Measurements from ENCODE around the gene AMPD2.

AMPD2 gene

DNA sequence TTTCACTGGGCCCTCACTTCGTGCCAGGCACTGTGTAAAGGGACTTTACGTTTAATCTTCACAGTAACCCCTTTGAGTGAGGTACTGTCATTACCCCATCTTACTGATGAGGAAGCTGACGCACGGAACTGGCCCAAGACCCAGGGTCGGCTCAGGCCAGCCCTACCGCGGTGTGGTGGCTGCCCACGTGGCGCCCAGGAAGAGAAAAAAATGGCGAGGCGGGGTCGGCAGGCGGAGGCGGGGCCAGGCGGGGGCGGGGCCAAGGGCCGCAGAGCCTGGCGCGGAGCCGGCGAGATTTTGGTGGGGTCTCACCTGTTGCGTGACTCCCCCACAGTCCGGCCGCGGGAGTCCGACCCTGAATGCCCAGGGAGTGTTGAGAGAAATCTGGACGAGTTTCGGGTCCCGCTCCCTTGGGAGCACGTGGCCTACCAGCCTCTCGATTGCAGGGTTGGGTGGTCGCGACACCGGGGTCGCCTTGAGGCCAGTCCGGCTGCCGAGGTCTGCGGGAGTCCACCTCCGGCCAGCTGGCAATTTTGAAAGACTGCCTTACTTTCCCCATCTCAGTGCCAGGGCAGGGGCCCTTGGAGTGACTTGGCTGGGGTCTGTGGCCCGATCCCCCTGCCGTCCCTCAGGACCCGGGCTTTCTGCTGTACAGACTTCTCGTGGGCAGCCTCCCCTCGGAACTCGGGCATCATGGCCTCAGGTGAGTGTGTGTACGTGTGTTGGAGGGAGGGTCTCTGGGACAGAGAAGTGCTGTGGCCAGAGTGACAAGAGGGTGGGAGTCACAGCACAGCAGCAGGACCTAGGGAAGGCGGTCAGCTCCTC is at the start of gene AMPD2, which contains the start of gene GNAT2:
TSS of gene AMPD2 (plus strand) at position 262 of the 825 bp plus-strand sequence. CDS start 1,339 bp downstream, outside the sequence.
TSS of gene GNAT2 (minus strand) at position 41 of the 825 bp plus-strand sequence. CDS start 6,746 bp downstream, outside the sequence.
- H3K4me3 Mint-ChIP-seq: peak within 1 kb of the TSS; percentile 96
- peaks cover 9% of the 10 kb centered on the region for H3K36me3 Mint-ChIP-seq
- peak within 1 kb of the TSS; percentile 93 for H3K27ac Mint-ChIP-seq
- no peaks in the 10 kb centered on the region for H3K27me3 Mint-ChIP-seq
- DNase-seq: peak; percentile 80
- CTCF ChIA-PET: interaction anchor here (1.0 to 1.9 kb wide), 6 partner anchors 11 to 157 kb away, joined by 3 to 12 read pairs (median 4); partner anchors contain the start of gene GNAI3
- no peaks in the 10 kb centered on the region for H3K9me3 Mint-ChIP-seq
- H3K4me1 Mint-ChIP-seq: peaks cover 72% of the 10 kb centered on the region

DNA sequence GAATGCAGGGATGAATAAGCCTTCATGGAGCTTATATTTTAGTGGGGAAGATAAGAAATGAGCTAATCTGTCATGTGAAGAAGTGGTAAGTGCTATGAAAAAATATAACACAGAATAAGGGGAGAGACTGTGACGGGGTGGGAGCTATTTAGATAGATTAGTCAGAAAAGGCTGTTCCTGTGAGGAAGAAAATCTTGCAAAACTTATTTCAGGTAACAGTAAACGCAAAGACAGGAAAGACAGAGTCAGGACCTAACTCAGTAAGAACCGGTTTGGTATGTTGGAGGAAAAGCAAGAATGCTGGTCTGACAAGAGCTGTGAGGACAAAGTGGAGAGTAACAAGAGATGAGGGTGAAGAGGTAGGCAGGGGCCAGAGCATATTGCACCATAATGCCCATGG is 49.2 kb upstream of the AMPD2 start:
- peaks cover 12% of the 10 kb centered on the region for H3K36me3 Mint-ChIP-seq
- no peak overlapping the region for H3K27ac Mint-ChIP-seq
- H3K9me3 Mint-ChIP-seq: no peaks in the 10 kb centered on the region
- H3K4me1 Mint-ChIP-seq: peaks cover 13% of the 10 kb centered on the region
- no peak for DNase-seq
- no peak overlapping the region for H3K4me3 Mint-ChIP-seq
- CTCF ChIA-PET: interaction anchor here (1.7 kb wide), 1 partner anchor 70 kb away, joined by 9 read pairs; no protein-coding TSS in a partner anchor
- no peaks in the 10 kb centered on the region for H3K27me3 Mint-ChIP-seq

DNA sequence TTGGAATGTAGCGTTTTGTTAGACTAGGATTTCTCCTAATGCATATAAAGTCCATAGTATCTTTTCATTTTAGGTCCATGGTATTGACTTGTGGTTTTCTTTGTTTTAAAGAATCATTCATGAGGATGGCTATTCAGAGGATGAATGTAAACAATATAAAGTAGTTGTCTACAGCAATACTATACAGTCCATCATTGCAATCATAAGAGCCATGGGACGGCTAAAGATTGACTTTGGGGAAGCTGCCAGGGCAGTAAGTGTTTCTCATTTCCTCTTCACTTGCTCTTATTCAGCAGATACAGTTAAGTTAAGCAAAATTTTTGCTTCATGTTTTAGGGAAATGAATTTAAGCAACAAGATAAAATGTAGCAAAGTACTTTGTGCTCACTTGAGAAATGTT is 45.9 kb upstream of the AMPD2 start:
- no peaks in the 10 kb centered on the region for H3K27me3 Mint-ChIP-seq
- H3K36me3 Mint-ChIP-seq: peaks cover 24% of the 10 kb centered on the region
- DNase-seq: no peak
- H3K4me3 Mint-ChIP-seq: no peak overlapping the region
- H3K27ac Mint-ChIP-seq: no peak overlapping the region
- H3K4me1 Mint-ChIP-seq: peaks cover 6% of the 10 kb centered on the region
- no peaks in the 10 kb centered on the region for H3K9me3 Mint-ChIP-seq
- CTCF ChIA-PET: no interaction called here

DNA sequence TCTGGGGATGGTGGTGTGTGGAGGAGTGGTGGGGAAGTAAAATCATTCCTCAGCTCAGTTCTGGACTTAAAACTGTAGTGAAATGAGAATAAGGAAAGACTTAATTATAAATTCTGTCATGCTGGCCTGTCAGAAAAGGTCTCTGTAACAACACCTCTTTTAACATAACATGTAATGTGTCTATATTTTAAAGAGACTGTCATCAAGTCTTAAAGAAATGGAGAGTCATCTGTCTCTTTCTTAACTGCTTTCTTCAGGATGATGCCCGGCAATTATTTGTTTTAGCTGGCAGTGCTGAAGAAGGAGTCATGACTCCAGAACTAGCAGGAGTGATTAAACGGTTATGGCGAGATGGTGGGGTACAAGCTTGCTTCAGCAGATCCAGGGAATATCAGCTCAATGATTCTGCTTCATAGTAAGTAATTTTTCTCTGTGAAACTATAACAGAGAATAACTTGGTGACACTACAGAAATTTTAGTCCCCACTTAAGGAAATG is 40.6 kb upstream of the AMPD2 start:
- CTCF ChIA-PET: interaction anchor here (0.8 kb wide), 1 partner anchor 62 kb away, joined by 3 read pairs; no protein-coding TSS in a partner anchor
- no peak for DNase-seq
- H3K9me3 Mint-ChIP-seq: no peaks in the 10 kb centered on the region
- H3K27me3 Mint-ChIP-seq: no peaks in the 10 kb centered on the region
- H3K4me3 Mint-ChIP-seq: no peak overlapping the region
- no peaks in the 10 kb centered on the region for H3K4me1 Mint-ChIP-seq
- H3K36me3 Mint-ChIP-seq: peaks cover 47% of the 10 kb centered on the region
- H3K27ac Mint-ChIP-seq: peak overlapping the region; percentile 21

DNA sequence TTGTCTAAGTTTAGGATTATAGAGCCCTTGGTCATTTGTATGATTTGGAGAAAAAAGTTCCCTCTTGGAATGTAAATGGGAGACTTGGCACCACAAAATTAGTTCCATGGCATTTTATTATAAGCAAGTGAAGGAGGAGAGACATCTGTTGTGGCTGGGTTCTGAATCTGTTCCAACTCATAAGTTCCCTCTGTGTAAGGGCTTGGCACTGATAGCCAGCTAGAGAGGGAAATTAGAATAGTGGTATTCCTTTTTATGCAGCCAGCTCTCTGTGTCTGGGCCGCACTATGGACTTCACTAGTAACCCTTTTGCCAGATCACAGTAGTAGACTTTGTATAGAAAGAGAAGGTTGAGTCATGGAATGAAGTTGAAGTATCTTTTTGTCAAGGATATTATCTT is 40.1 kb upstream of the AMPD2 start:
- H3K9me3 Mint-ChIP-seq: no peaks in the 10 kb centered on the region
- H3K27me3 Mint-ChIP-seq: no peaks in the 10 kb centered on the region
- peaks cover 47% of the 10 kb centered on the region for H3K36me3 Mint-ChIP-seq
- H3K4me3 Mint-ChIP-seq: no peak overlapping the region
- no peak overlapping the region for H3K27ac Mint-ChIP-seq
- no peak for DNase-seq
- CTCF ChIA-PET: interaction anchor here (0.8 kb wide), 1 partner anchor 62 kb away, joined by 3 read pairs; no protein-coding TSS in a partner anchor
- no peaks in the 10 kb centered on the region for H3K4me1 Mint-ChIP-seq

- Mint-ChIP-seq H3K4me1 (no peaks in the 10 kb centered on the region), H3K4me3 (no peak overlapping the region), H3K27me3 (no peaks in the 10 kb centered on the region), H3K27ac (no peak overlapping the region), H3K36me3 (peaks cover 54% of the 10 kb centered on the region), H3K9me3 (no peaks in the 10 kb centered on the region)
- no peak for DNase-seq
- CTCF ChIA-PET: no interaction called here
Observed at GRCh38 chr1:109582021-109582420, 37.6 kb upstream of the AMPD2 start.

- H3K27ac Mint-ChIP-seq: no peak overlapping the region
- H3K27me3 Mint-ChIP-seq: no peaks in the 10 kb centered on the region
- H3K9me3 Mint-ChIP-seq: no peaks in the 10 kb centered on the region
- no peaks in the 10 kb centered on the region for H3K4me1 Mint-ChIP-seq
- peaks cover 59% of the 10 kb centered on the region for H3K36me3 Mint-ChIP-seq
- DNase-seq: no peak
- H3K4me3 Mint-ChIP-seq: no peak overlapping the region
- CTCF ChIA-PET: no interaction called here
Observed at GRCh38 chr1:109584766-109585165, 34.9 kb upstream of the AMPD2 start.

DNA sequence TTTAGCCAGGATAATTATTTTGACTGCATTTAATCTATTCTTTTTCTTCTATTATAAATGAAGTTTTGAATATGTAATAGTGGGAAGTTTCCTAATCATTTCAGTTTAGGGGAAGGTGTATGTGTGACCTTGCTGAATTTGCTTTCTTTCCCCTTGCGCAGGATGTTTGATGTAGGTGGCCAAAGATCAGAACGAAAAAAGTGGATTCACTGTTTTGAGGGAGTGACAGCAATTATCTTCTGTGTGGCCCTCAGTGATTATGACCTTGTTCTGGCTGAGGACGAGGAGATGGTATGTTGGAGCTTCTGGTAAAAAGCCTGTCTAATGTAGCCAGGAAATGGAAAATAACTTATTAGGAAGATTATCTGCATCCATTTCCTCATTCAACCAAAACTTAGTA is 33.6 kb upstream of the AMPD2 start:
- DNase-seq: no peak
- CTCF ChIA-PET: no interaction called here
- no peaks in the 10 kb centered on the region for H3K4me1 Mint-ChIP-seq
- H3K4me3 Mint-ChIP-seq: no peak overlapping the region
- no peak overlapping the region for H3K27ac Mint-ChIP-seq
- H3K36me3 Mint-ChIP-seq: peaks cover 60% of the 10 kb centered on the region
- no peaks in the 10 kb centered on the region for H3K9me3 Mint-ChIP-seq
- H3K27me3 Mint-ChIP-seq: no peaks in the 10 kb centered on the region

DNA sequence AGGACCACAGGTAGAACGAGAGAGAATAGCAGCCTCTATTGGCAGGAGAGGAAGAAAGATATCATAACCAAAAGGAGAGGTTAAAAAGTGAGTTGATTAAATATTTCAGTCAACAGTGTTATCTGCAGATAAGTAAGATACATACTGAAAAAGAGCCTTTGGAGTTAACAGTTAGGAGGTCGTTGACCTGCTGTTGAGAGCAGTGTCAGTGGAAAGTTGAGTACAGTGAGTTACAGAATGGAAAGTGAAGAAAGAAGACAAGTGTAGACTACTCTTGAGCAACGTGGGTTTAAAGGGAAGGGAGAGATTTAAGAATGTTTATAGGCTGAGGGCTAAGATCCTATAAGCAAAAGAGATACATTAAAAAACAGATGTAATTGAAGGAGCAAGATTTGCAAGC is 30.5 kb upstream of the AMPD2 start:
- CTCF ChIA-PET: no interaction called here
- Mint-ChIP-seq H3K27ac (no peak overlapping the region), H3K4me3 (no peak overlapping the region), H3K36me3 (peaks cover 65% of the 10 kb centered on the region), H3K4me1 (no peaks in the 10 kb centered on the region), H3K27me3 (no peaks in the 10 kb centered on the region), H3K9me3 (no peaks in the 10 kb centered on the region)
- DNase-seq: no peak

DNA sequence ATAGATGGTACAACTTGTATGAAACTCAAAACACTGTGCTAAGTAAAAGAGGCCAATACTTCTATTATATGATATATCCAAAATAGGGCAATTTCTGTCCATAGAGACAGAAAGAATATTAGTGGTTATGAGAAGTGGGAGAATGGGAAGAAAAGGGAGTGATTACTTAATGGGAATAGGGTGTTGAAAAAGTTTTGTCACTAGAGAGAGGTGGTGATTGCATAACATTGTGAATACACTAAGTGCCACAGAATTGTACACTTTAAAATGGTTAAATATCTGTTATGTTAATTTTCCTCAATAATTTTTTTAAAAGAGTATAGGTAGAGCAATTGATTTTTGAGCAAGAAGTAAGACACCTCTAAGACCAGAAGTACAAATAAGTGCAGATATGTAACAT is 30.0 kb upstream of the AMPD2 start:
- no peak overlapping the region for H3K27ac Mint-ChIP-seq
- CTCF ChIA-PET: no interaction called here
- no peak for DNase-seq
- peaks cover 64% of the 10 kb centered on the region for H3K36me3 Mint-ChIP-seq
- no peaks in the 10 kb centered on the region for H3K27me3 Mint-ChIP-seq
- no peak overlapping the region for H3K4me3 Mint-ChIP-seq
- H3K9me3 Mint-ChIP-seq: no peaks in the 10 kb centered on the region
- H3K4me1 Mint-ChIP-seq: no peaks in the 10 kb centered on the region

DNA sequence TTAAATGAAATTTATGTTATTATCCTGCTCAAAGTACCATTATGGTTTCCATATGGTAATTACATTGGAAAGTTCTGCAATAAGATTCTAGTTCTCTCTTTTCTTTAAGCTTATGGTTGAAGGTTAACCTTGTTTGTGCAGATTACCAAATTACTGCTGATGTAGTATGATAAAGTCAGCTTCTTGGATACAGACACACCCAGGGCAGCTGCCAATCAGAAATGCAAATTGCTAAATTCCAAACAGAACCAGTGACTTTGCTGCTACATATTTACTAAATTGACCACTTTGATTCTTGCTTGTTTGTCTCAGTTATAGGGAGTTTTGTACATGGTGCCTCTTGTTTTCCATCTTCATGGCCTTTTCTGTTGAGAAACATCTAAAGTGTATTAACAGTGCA is 26.7 kb upstream of the AMPD2 start:
- Mint-ChIP-seq H3K27ac (no peak overlapping the region), H3K27me3 (no peaks in the 10 kb centered on the region), H3K4me3 (no peak overlapping the region), H3K36me3 (peaks cover 56% of the 10 kb centered on the region), H3K4me1 (no peaks in the 10 kb centered on the region), H3K9me3 (no peaks in the 10 kb centered on the region)
- CTCF ChIA-PET: interaction anchor here (1.3 kb wide), 1 partner anchor 47 kb away, joined by 3 read pairs; no protein-coding TSS in a partner anchor
- DNase-seq: no peak

GRCh38 chr1:109595531-109595930 is 24.1 kb upstream of the AMPD2 start:
- Mint-ChIP-seq H3K4me1 (no peaks in the 10 kb centered on the region), H3K27ac (no peak overlapping the region), H3K4me3 (no peak overlapping the region), H3K9me3 (no peaks in the 10 kb centered on the region), H3K27me3 (no peaks in the 10 kb centered on the region), H3K36me3 (peaks cover 48% of the 10 kb centered on the region)
- CTCF ChIA-PET: interaction anchor here (0.7 kb wide), 1 partner anchor 179 kb away, joined by 3 read pairs; no protein-coding TSS in a partner anchor
- no peak for DNase-seq

DNA sequence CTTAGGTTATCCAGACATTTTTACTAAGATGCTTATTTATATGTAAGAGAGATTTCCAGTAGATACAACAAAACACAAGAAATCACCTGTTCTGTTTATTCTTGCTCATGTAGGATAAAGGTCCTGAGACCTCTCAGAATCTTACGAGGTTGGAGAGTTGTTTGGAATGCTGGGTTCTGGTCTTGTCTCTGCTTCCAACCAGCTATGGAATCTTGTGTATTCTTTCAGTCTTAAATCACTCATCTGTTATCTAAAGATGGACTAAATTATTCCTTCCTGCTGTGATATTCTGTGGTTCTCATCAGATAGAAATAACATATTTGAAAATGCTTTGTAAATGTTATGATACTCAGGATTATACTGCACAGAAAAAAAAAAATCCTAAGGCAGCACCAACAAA is 21.5 kb upstream of the AMPD2 start:
- CTCF ChIA-PET: no interaction called here
- Mint-ChIP-seq H3K36me3 (peaks cover 32% of the 10 kb centered on the region), H3K4me3 (no peak overlapping the region), H3K4me1 (peaks cover 5% of the 10 kb centered on the region), H3K9me3 (no peaks in the 10 kb centered on the region), H3K27ac (no peak overlapping the region), H3K27me3 (no peaks in the 10 kb centered on the region)
- DNase-seq: no peak

DNA sequence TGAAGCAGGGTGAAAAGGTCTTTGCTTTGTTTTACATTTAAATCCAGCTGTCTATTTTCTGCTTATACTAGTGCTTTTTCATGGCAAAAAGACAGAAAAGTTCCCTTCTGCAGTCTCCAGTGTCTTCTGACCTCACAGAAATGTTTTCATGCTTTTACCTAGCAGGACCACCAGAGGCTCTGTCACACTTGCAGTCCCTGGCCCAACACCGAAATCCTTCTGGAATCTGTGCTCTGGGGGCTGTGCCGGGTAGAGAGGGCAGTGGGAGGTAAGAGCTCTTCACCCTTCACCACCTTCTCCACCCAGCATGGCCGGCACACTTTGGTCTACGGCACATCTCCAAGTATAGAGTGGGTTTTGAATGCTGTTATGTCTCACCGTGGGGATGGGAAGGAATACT is 21.0 kb upstream of the AMPD2 start:
- no peak for DNase-seq
- no peaks in the 10 kb centered on the region for H3K27me3 Mint-ChIP-seq
- no peak overlapping the region for H3K27ac Mint-ChIP-seq
- peaks cover 31% of the 10 kb centered on the region for H3K36me3 Mint-ChIP-seq
- no peaks in the 10 kb centered on the region for H3K9me3 Mint-ChIP-seq
- CTCF ChIA-PET: no interaction called here
- no peak overlapping the region for H3K4me3 Mint-ChIP-seq
- H3K4me1 Mint-ChIP-seq: peaks cover 10% of the 10 kb centered on the region

- no peaks in the 10 kb centered on the region for H3K9me3 Mint-ChIP-seq
- no peak for DNase-seq
- no peaks in the 10 kb centered on the region for H3K27me3 Mint-ChIP-seq
- H3K4me1 Mint-ChIP-seq: peaks cover 10% of the 10 kb centered on the region
- CTCF ChIA-PET: no interaction called here
- H3K36me3 Mint-ChIP-seq: peaks cover 14% of the 10 kb centered on the region
- no peak overlapping the region for H3K4me3 Mint-ChIP-seq
- no peak overlapping the region for H3K27ac Mint-ChIP-seq
Observed at GRCh38 chr1:109603229-109603628, 16.4 kb upstream of the AMPD2 start.

All from activated naive CD4-positive, alpha-beta T cell treated with anti-CD3 and anti-CD28 coated beads, Interleukin-2, amount 10 ng/mL, durations not matched to agents 7 days and 5 days (primary cell).